K562 (cell line): Measurements from ENCODE around the gene UBE2J2. TPM values are rescaled to one million over a fixed set of nuclear protein-coding genes. Genes with fewer than 3 reads are reported as not detected.

Source experiments
- ATAC-seq: fragments of 200-7000 bp; cut with Tn5 transposase; 3 replicates; pipeline ENCODE4 v1.9.1; 2020; ENCODE audit warnings: moderate library complexity
- BruUV-seq: library from RNA; stranded (reverse); fragments of 400-500 nt; replicated peaks from 2 replicates; lab custom pipeline; 2021; lab: Mats Ljungman, UMichigan
- CTCF ChIA-PET: fragments of 300-600 bp; formaldehyde crosslinking; extraction: SDS; loops from one replicate; lab custom pipeline; 2021; ENCODE audit warnings: low intra/inter-chr PET ratio; lab: Yijun Ruan, JAX
- POLR2A ChIA-PET: fragments of 300-600, 350-650 bp; sonication (Branson Sonifier 250); formaldehyde crosslinking; extraction: SDS; loops from one replicate; lab custom pipeline; 2021; ENCODE audit warnings: antibody characterized with exemption, inconsistent platforms; lab: Yijun Ruan, JAX
- DNase-seq, 4 experiments: peaks; one replicate each; pipeline versions ENCODE4 v3.0.0 to v3.0.0-alpha.2; 2011 to 2018; ENCODE audit warnings: low spot score in 3 of 4, mixed read lengths in 3 of 4; ENCODE audit errors: extremely low read depth in 1 of 4
- FAIRE-seq: peaks from 2 replicates; lab custom pipeline; 2011; peaks lifted over from hg19 to GRCh38; lab: Jason Lieb, UNC
- H2AFZ ChIP-seq: 2 replicates; pipeline ENCODE4 v1.6.0; 2011; ENCODE audit warnings: low read depth, low read length, control low read depth, inconsistent platforms
- H3K27ac ChIP-seq: fragments of 200-600 bp; 3 replicates; pipeline ENCODE4 v1.8.0; 2011; ENCODE audit warnings: low read depth, mild to moderate bottlenecking, control low read depth, inconsistent platforms, low read length, moderate library complexity, mixed read lengths; ENCODE audit errors: extremely low read depth
- H3K27me3 ChIP-seq, 2 experiments: fragments of 300-600 bp in 1 of 2; 2 replicates in 1 of 2; 3 replicates in 1 of 2; pipeline versions ENCODE4 v1.6.0 to v1.8.0; 2011; ENCODE audit warnings: inconsistent platforms in 2 of 2, low read length in 2 of 2, mild to moderate bottlenecking in 1 of 2, mixed read lengths in 1 of 2, moderate library complexity in 1 of 2; ENCODE audit not compliant: control insufficient read depth in 2 of 2, insufficient read depth in 2 of 2
- H3K36me3 ChIP-seq: fragments of 300-600 bp; 3 replicates; pipeline ENCODE4 v1.8.0; 2011; ENCODE audit warnings: mild to moderate bottlenecking, low read length, inconsistent platforms; ENCODE audit not compliant: control insufficient read depth, insufficient read depth
- H3K4me1 ChIP-seq, 2 experiments: fragments of 200-600 bp in 1 of 2; replicated peaks in 1 of 2; 2 replicates in 1 of 2; 3 replicates in 1 of 2; pipeline versions ENCODE4 v1.5.1 to v1.8.0; 2011; ENCODE audit warnings: inconsistent platforms in 2 of 2, low read length in 2 of 2, mild to moderate bottlenecking in 1 of 2, mixed read lengths in 1 of 2, moderate library complexity in 1 of 2; ENCODE audit not compliant: control insufficient read depth in 2 of 2, insufficient read depth in 2 of 2
- H3K4me2 ChIP-seq: 2 replicates; pipeline ENCODE4 v1.6.1; 2011; ENCODE audit warnings: low read length, control low read depth, inconsistent platforms, mixed read lengths; ENCODE audit not compliant: insufficient read depth
- H3K4me3 ChIP-seq: fragments of 200-600 bp; sonication (generic), shearing (Covaris generic); 2 replicates; pipeline ENCODE4 v1.5.1; 2016; ENCODE audit warnings: control low read depth, inconsistent platforms
- H3K79me2 ChIP-seq: fragments of 200-600 bp; 3 replicates; pipeline ENCODE4 v1.8.0; 2011; ENCODE audit warnings: low read length, inconsistent platforms; ENCODE audit not compliant: control insufficient read depth, insufficient read depth
- H3K9ac ChIP-seq, 2 experiments: 2 replicates each; pipeline versions ENCODE4 v1.6.0 to v1.6.1; 2011; ENCODE audit warnings: low read depth in 2 of 2, low read length in 2 of 2, control low read depth in 1 of 2, inconsistent platforms in 1 of 2, mild to moderate bottlenecking in 1 of 2, mixed read lengths in 1 of 2; ENCODE audit not compliant: insufficient read depth in 1 of 2
- H3K9me1 ChIP-seq: one replicate; pipeline ENCODE4 v1.6.0; 2011; ENCODE audit warnings: inconsistent platforms, mild to moderate bottlenecking, low read length, moderate library complexity; ENCODE audit not compliant: control insufficient read depth, insufficient read depth
- H3K9me3 ChIP-seq: replicated peaks from 2 replicates; pipeline ENCODE4 v1.5.1; 2011; ENCODE audit warnings: low read depth, low read length, inconsistent platforms; ENCODE audit not compliant: control insufficient read depth, insufficient read depth
- H4K20me1 ChIP-seq: replicated peaks from 2 replicates; pipeline ENCODE4 v1.6.1; 2011; ENCODE audit warnings: low read length, inconsistent platforms, mixed read lengths; ENCODE audit not compliant: control insufficient read depth, insufficient read depth
- E2F6 ChIP-seq, 2 experiments: IDR thresholded peaks; 2 replicates each; pipeline ENCODE4 v1.6.1; 2011; ENCODE audit warnings: borderline replicate concordance in 1 of 2, control low read depth in 1 of 2, low read depth in 1 of 2, low read length in 1 of 2, mild to moderate bottlenecking in 1 of 2, mixed read lengths in 1 of 2, moderate library complexity in 1 of 2; ENCODE audit not compliant: insufficient read depth in 1 of 2, insufficient read length in 1 of 2, poor library complexity in 1 of 2, severe bottlenecking in 1 of 2; ENCODE audit errors: extremely low read depth in 1 of 2
- HMBOX1 ChIP-seq: sonication (generic); IDR thresholded peaks from 2 replicates; pipeline ENCODE4 v1.6.1; 2016
- JUN ChIP-seq, 2 experiments: sonication (generic) in 1 of 2; formaldehyde crosslinking in 1 of 2; IDR thresholded peaks; 2 replicates each; pipeline versions ENCODE4 v1.6.1 to v1.8.0; 2012 to 2022; ENCODE audit warnings: borderline replicate concordance in 2 of 2, mild to moderate bottlenecking in 2 of 2, improper control_type of control experiment in 1 of 2, low read depth in 1 of 2, low read length in 1 of 2, missing genetic modification reagents in 1 of 2
- MAZ ChIP-seq, 2 experiments: fragments of 450-650 bp in 1 of 2; sonication (generic) in 1 of 2; formaldehyde crosslinking; IDR thresholded peaks in 1 of 2; conservative IDR thresholded peaks in 1 of 2; 2 replicates each; pipeline versions ENCODE4 v1.4.0 to v1.5.0; 2020; ENCODE audit warnings: mild to moderate bottlenecking in 1 of 2, missing genetic modification reagents in 1 of 2
- POLR2A ChIP-seq: fragments of 450-650 bp; conservative IDR thresholded peaks from 2 replicates; pipeline ENCODE4 v1.6.1; 2016
- SP1 ChIP-seq: sonication (generic); formaldehyde crosslinking; IDR thresholded peaks from 2 replicates; pipeline ENCODE4 v1.8.1; 2022; ENCODE audit warnings: mild to moderate bottlenecking, missing genetic modification reagents
- SUPT5H ChIP-seq: fragments of 450-650 bp; IDR thresholded peaks from 2 replicates; pipeline ENCODE4 v1.6.1; 2016
- XRCC5 ChIP-seq: fragments of 200-400 bp; formaldehyde crosslinking; IDR thresholded peaks from 2 replicates; pipeline ENCODE4 v1.6.1; 2017; ENCODE audit warnings: low read depth, mild to moderate bottlenecking, low read length
- ZBTB33 ChIP-seq: sonication (generic); formaldehyde crosslinking; IDR thresholded peaks from 2 replicates; pipeline ENCODE4 v1.8.1; 2023; ENCODE audit warnings: mild to moderate bottlenecking, missing genetic modification reagents
- ZNF140 ChIP-seq: fragments of 250-450 bp; sonication (Bioruptor Pico); IDR thresholded peaks from 2 replicates; pipeline ENCODE4 v1.8.0; 2021; ENCODE audit warnings: moderate library complexity, mild to moderate bottlenecking, inconsistent platforms
- ZNF274 ChIP-seq: IDR thresholded peaks from 2 replicates; pipeline ENCODE4 v1.6.1; 2011; ENCODE audit warnings: low read depth, mild to moderate bottlenecking, low read length, moderate library complexity, borderline replicate concordance
- ZNF77 ChIP-seq: fragments of 250-450 bp; sonication (Bioruptor Pico); IDR thresholded peaks from 2 replicates; pipeline ENCODE4 v1.5.0; 2020
- ZNF785 ChIP-seq: fragments of 250-450 bp; sonication (Bioruptor Pico); IDR thresholded peaks from 2 replicates; pipeline ENCODE4 v1.4.0; 2020; ENCODE audit warnings: mild to moderate bottlenecking
- WGBS: fragments of 100-300 bp; shearing (Covaris generic); methylation state at CpG from one replicate; pipeline ENCODE4 v1.1.6; 2016; ENCODE audit warnings: low coverage, mixed read lengths; ENCODE audit not compliant: insufficient coverage; ENCODE audit errors: missing lambda C conversion rate; 5-methylcytosine and 5-hydroxymethylcytosine counted together
- in situ Hi-C: fragments of 300-500 bp; cut with MboI; formaldehyde crosslinking; loops from 4 replicates; pipeline ENCODE4 v1.15.0; 2018; ENCODE audit warnings: inconsistent platforms, mixed read lengths
- intact Hi-C: fragments of 100-400 bp; cut with micrococcal nuclease; formaldehyde crosslinking; loops from 2 replicates; pipeline ENCODE4 v1.14.2; 2022
- polyA plus RNA-seq, 8 experiments: library from polyadenylated mRNA; depleted of rRNA in 4 of 8; stranded (reverse) in 5 of 8; unstranded in 3 of 8; fragments of >200 nt; fragmentation: Nextera tagmentation in 2 of 8; fragmentation: Illumina TruSeq in 1 of 8; extraction: Ambion mirVana in 2 of 8; extraction: Trizol in 1 of 8; gene quantifications; 2 replicates each; pipeline versions ENCODE4 v1.2.1 to v1.2.3, GENCODE V29; 2011 to 2014; ENCODE audit warnings: inconsistent platforms in 1 of 8, missing spikeins in 1 of 8
- total RNA-seq, 7 experiments: library from RNA; depleted of rRNA in 6 of 7; stranded (reverse); fragments of >200 nt in 6 of 7; fragmentation: Illumina TruSeq in 2 of 7; extraction: Trizol in 2 of 7; gene quantifications; 2 replicates each; pipeline versions ENCODE4 v1.2.1 to v1.2.3, GENCODE V29; 2011 to 2021; ENCODE audit warnings: low replicate concordance in 1 of 7

Gene UBE2J2
- total and polyA plus RNA-seq, 9 of the 15 experiments (the other 6 are each of a cell fraction or from before 2014, with no cell fraction given) = 0.93 to 112 (median 75.5) TPM

GRCh38 chr1:1314678-1315335, 41.2 kb upstream of the UBE2J2 start (continued):
- TF ChIP-seq MAZ (CRISPR knock-in tag; conservative IDR thresholded peaks at IDR 0.05 in 1 of 2, IDR thresholded peaks at IDR 0.05 in 1 of 2) (0 out of 4 replicates have a peak, but pooled peaks of 1 of the 2 experiments have one; percentile 17), ZNF77 (CRISPR knock-in tag) (no peak), POLR2A (peak; percentile 62), E2F6 (IDR thresholded peaks at IDR 0.05; ENCODE audit: borderline replicate concordance in 1 of 2, extremely low read depth in 1 of 2, insufficient read depth in 1 of 2, insufficient read length in 1 of 2, low read depth in 1 of 2, low read length in 1 of 2, poor library complexity in 1 of 2, severe bottlenecking in 1 of 2) (no peak), SP1 (peak; percentile 44; the same call in 1 of the 2 replicates), XRCC5 (no peak), SUPT5H (0 out of 2 replicates have a peak, but pooled peaks have one; percentile 53), ZNF140 (CRISPR knock-in tag) (no peak)
- TF ChIP-seq, all 486 proteins: peak for 10

DNA sequence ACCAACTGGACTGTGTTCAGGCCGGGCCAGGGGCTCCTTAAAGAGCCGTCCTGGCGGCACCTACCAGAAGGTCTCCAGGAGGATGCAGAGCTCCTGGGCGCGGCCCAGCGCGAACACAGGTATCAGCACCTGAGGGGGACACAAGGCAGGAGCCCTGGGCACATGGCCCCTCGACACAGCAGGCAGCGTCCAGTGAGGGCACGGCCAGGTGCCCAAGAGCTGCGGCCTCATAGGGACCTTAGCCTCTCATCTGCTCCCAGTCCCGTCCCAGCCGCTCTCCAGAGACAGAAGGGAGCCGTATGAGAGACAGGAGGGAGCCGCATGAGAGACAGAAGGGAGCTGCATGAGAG, 40.6 kb upstream of the UBE2J2 start:
- no peaks in the 10 kb centered on the region for H3K27me3 ChIP-seq
- DNase-seq (no peak), ATAC-seq (no peak), FAIRE-seq (no peak)
- peaks cover 89% of the 10 kb centered on the region for H3K36me3 ChIP-seq
- 95% methylated on average over 13 of the region's 15 CpGs for WGBS
- H3K9ac ChIP-seq = peak overlapping the region in 1 of 2 experiments; percentile 84; a peak in 2 of 4 replicates
- peaks cover 30 to 88% of the 10 kb centered on the region in 2 experiments for H3K4me1 ChIP-seq
- H2AFZ ChIP-seq = no peak overlapping the region
- intact Hi-C loops (no loop called here), in situ Hi-C loops (no loop called here)
- H3K9me3 ChIP-seq = no peaks in the 10 kb centered on the region
- H3K27ac ChIP-seq = no peak overlapping the region
- peaks cover under 1% of the 10 kb centered on the region for H3K9me1 ChIP-seq
- POLR2A ChIA-PET = interaction anchor here (0.6 to 2.4 kb wide), 5 partner anchors 9 to 217 kb away, joined by 3 to 9 read pairs (median 5); no protein-coding TSS in a partner anchor
- H3K79me2 ChIP-seq = peaks cover 37% of the 10 kb centered on the region
- H3K4me2 ChIP-seq = no peak overlapping the region
- H3K4me3 ChIP-seq = no peak overlapping the region
- peaks cover 16% of the 10 kb centered on the region for H4K20me1 ChIP-seq
- no TSS peak for BruUV-seq
- CTCF ChIA-PET = no interaction called here
- TF ChIP-seq ZNF274 (no peak), JUN (IDR thresholded peaks at IDR 0.05; ENCODE audit: borderline replicate concordance, low read depth, low read length) (no peak), JUN (CRISPR knock-in tag; IDR thresholded peaks at IDR 0.05; ENCODE audit: borderline replicate concordance) (no peak), HMBOX1 (no peak), ZBTB33 (CRISPR knock-in tag) (peak; percentile 76), ZNF785 (CRISPR knock-in tag) (no peak)
